Erythroblast (primary cell): ENCODE measurements around the gene AKAP6.

Source experiments
- GATA1 ChIP-seq: IDR thresholded peaks from 2 replicates; pipeline ENCODE4 v1.6.1; 2011; ENCODE audit warnings: low read depth, mild to moderate bottlenecking, control low read depth, low read length, moderate library complexity
- POLR2A ChIP-seq: IDR thresholded peaks from 2 replicates; pipeline ENCODE4 v1.6.1; 2011; ENCODE audit warnings: mild to moderate bottlenecking, low read length

DNA sequence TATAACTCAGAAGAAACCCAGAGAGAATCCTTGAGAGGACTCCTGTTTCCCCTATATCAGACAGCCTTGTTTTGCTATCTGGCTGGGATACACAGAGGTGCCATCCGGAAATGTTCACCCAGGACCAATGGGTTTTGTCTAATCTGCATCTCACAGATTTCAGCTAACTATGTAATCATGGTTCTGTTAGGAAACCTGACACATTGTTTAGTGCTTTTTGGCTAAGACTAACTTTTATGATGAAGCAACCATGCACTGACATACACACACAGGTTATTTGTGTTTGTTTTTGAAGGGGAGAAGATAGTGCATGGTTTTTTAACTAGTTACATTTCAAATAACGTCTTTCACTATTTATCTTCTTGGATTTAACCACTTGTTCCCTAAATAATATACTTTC is 245.2 kb downstream of the AKAP6 start:
- TF ChIP-seq POLR2A, result no peak
- TF ChIP-seq GATA1, result no peak
